Measurements from ENCODE around the gene FAM3D. TPM values are rescaled to one million over a fixed set of nuclear protein-coding genes. Genes with fewer than 3 reads are reported as not detected.
A peak's percentile ranks its signal among the peaks of the same experiment; 100 is the strongest.

Gene FAM3D
- total RNA-seq, 1 donor from 2014 or later, result not detected

DNA sequence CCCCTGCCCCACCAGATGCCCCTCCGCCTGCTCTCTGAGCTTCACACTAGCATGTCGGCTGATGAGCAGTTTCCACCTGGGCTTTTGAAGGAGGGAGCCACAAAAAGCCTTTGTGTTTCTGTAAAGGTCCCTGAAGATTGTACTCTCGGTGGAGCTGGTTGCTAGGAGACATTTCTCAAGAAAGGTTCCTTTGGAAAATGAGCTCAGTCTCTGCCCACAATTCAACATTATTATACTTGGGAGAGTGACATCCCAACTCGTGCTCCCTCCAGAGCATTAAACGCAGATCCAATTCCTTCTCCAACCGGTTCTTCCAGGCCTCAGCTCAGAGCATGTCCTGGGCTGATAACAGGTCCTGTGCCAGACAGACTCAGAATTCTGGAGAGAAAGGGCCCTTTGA, 62.5 kb downstream of the FAM3D start:
- FAIRE-seq (no peak), DNase-seq (ENCODE audit: low spot score in 2 of 2) (no peak)

DNA sequence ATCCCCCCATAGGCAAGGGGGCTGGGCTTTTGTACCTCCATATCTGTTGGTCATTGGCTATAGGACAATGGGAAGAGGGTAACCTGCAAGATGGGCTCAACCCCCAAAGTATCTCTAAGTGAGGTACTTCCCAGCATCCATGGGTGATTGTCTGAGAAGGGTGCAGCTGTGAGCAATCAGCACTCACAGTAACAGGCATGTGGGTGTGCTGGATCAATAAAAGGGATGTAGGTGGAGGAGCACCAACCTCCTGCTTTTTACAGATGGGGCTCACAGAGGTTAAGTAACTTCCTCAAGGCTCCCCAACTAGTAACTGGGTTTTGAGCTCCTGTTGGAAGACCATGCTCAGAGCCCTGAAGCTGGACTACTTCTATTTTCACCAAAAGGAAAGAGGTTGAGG, 63.0 kb downstream of the FAM3D start:
- no peak for FAIRE-seq
- DNase-seq (ENCODE audit: low spot score in 2 of 2), result no peak

GRCh38 chr3:58597770-58598310, 68.7 kb downstream of the FAM3D start:
- FAIRE-seq, result no peak
- DNase-seq (ENCODE audit: low spot score in 2 of 2), result no peak

- no peak for DNase-seq (ENCODE audit: low spot score in 2 of 2)
- no peak for FAIRE-seq
Observed at GRCh38 chr3:58596834-58597518, 69.6 kb downstream of the FAM3D start.

GRCh38 chr3:58594117-58594516, 72.5 kb downstream of the FAM3D start:
- DNase-seq (ENCODE audit: low spot score in 2 of 2), result no peak
- FAIRE-seq, result no peak

DNA sequence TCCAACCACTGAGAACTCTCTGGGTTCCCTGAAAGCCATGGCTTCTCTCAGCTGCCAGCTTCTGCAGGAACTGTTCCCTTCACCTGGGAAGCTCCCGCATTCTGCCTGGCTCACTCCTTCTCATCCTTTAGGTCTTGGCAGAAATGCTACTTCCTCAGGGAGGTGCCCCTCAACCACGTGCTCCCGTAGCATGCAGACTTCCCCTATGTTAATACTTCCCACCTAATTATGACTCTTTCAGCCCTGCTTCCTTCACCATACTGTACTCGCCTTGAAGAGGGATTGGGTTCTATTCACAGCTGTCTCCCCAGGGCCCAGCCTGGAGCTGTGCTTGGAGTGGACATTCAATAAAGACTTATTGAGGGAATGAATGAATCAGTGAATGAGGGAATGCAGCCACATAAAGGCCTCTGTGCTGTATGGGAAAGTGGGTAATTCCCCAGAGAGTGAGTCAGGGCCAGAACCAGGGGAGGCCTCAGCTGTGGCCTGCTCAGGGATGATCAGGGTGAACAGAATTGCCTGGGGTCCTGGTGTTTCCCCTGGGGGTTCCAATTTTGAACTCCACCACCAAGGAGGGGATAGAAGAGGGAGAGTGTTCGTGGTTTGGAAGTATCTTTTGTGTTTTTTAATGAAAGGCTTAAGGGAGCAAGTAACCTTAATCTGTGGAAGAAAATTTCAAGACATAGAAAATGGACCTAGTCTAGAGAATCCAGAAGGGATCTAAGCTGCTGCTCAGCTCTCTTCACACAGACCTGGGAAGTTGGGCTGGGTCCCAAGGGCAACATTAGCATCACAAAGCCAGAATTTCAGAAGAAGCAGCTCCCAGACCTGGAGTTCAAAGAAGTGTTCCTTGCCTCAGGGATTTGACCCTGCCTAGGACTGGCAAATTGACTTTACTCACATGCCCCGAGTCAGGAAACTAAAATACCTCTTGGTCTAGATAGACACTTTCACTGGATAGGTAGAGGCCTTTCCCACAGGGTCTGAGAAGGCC, 74.8 kb downstream of the FAM3D start:
- no peak for FAIRE-seq

GRCh38 chr3:58588030-58588614, 78.5 kb downstream of the FAM3D start:
- DNase-seq (ENCODE audit: low spot score in 2 of 2), result no peak
- FAIRE-seq, result no peak

More for the DNA sequence above, 74.8 kb downstream of the FAM3D start:
- DNase-seq (ENCODE audit: low spot score in 2 of 2), result no peak

DNA sequence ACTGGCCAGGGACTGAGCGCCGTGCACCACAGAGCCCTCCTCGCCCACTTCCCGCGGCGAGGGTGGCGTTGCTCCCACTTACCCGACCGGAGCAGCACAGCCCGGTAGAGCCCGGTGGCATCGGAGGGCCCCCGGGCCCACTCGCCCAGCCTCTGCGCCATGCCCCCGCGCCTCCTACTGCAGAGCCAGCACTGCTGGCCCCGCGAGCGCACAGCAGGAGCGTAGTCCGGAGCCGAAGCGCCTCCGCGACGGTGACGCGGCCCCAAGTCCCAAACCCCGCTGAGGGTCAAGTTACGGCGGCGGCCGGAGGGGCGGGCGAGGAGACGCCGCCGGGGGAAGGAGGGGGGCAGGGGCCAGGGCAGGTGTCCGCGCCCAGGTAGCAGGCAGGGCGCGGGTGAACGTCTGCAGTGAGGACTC, 79.8 kb downstream of the FAM3D start:
- no peak for FAIRE-seq
- no peak for DNase-seq (ENCODE audit: low spot score in 2 of 2)

DNA sequence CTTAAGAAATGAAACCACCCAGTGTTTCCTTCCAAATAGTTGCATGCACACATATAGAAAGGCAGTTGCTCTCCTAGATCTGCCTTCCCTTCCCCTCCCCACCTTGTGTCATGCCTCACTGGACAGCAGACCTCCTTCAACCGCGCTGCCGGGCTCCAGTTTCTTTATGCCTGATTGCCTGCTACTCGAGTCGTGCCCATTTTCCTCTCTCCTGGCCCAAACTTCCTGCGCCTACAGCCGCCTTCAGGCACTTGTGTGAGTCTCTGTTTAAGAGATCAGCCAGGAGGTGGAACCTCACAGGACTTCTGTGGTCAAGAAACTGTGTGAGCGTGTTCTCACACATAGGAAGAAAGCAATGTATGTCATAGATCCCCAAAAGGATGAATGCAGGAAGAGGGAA, 80.6 kb downstream of the FAM3D start:
- DNase-seq (ENCODE audit: low spot score in 2 of 2), result peak in 1 of 2 donors; percentile 36
- FAIRE-seq, result no peak

- DNase-seq (ENCODE audit: low spot score in 2 of 2) (peak; percentile 80 to 90), FAIRE-seq (no peak)
Observed at GRCh38 chr3:58585005-58585786, 81.4 kb downstream of the FAM3D start.

DNA sequence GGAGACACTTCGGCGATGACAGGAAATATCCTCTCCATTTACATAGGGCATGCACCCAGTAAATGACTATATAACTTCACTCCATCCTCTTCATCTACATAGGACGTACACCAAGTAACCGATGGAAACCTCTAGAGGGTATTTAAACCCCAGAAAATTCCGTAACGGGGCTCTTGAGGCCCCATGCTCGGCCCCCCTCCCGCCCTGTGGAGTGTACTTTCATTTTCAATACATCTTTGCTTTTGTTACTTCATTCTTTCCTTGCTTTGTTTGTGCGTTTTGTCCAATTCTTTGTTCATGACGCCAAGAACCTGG, 81.9 kb downstream of the FAM3D start:
- FAIRE-seq (no peak), DNase-seq (ENCODE audit: low spot score in 2 of 2) (no peak)

Other genes with a start within 250 kb of the FAM3D start
- 56.3 TPM for gene PDHB, start 232.9 kb downstream of the FAM3D start, total RNA-seq
- 24.5 TPM for gene KCTD6, start 174.7 kb downstream of the FAM3D start, total RNA-seq
- 1.6 TPM for gene ACOX2, start 129.6 kb downstream of the FAM3D start, total RNA-seq
- 15.5 TPM for gene FAM107A, start 89.4 kb downstream of the FAM3D start, total RNA-seq

All from frontal cortex (tissue), 4 donors.